T-helper 2 cell treated with Interferon-gamma antibody and Interleukin-4, amounts not matched to agents 5 μg/mL and 100 μg/mL, for 36 hours (primary cell): ENCODE results near the gene ARHGEF10L.

Experiments
- DNase-seq: peaks from one replicate; pipeline ENCODE4 v3.0.0; 2021; ENCODE audit warnings: low spot score
- H3K27ac Mint-ChIP-seq: one replicate; pipeline ENCODE4 v1.8.0; 2021; ENCODE audit warnings: mild to moderate bottlenecking, mixed read lengths
- H3K27me3 Mint-ChIP-seq: one replicate; pipeline ENCODE4 v1.8.0; 2021; ENCODE audit warnings: low read depth, mixed read lengths
- H3K36me3 Mint-ChIP-seq: one replicate; pipeline ENCODE4 v1.8.0; 2021; ENCODE audit warnings: low read depth, mixed read lengths
- H3K4me1 Mint-ChIP-seq: one replicate; pipeline ENCODE4 v1.8.0; 2021; ENCODE audit warnings: low read depth, mixed read lengths
- H3K4me3 Mint-ChIP-seq: one replicate; pipeline ENCODE4 v1.8.0; 2022; ENCODE audit warnings: mild to moderate bottlenecking, moderate library complexity, mixed read lengths
- H3K9me3 Mint-ChIP-seq: one replicate; pipeline ENCODE4 v1.8.0; 2021; ENCODE audit warnings: mixed read lengths

Gene ARHGEF10L

DNA sequence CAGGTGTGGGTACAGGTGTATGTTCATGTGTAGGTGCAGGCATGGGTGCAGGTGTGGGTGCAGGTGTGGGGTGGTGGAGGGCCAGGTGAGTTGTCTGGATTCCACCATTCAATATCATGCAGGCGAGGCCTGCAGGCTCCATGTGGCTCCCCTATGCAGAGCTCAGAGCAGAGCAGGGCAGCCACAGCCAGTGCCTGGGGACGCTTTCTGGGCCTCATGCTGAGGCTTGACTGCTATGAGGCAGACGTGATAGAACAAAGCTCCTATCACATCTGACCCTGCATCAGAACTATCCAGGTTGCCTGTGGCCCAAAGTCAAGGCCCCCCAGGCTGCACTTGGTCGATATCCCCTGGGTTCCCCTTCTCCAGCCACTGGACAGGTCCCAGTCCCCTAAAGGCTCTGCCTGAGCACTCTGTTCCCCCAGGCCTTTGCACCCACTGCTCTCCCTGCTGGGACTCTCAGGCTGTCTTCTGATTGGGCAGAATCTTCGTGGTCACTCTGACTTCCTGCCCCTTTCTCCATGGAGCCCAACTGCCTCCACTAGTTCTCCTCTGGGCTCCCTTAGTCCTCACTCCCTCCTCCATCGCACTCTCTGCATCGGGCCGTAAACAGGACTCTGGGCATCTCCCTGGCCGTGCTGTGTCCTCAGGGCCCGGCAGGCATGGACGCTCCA is 137.0 kb downstream of the ARHGEF10L start:
- Mint-ChIP-seq H3K36me3 (no peaks in the 10 kb centered on the region), H3K4me1 (no peaks in the 10 kb centered on the region)

DNA sequence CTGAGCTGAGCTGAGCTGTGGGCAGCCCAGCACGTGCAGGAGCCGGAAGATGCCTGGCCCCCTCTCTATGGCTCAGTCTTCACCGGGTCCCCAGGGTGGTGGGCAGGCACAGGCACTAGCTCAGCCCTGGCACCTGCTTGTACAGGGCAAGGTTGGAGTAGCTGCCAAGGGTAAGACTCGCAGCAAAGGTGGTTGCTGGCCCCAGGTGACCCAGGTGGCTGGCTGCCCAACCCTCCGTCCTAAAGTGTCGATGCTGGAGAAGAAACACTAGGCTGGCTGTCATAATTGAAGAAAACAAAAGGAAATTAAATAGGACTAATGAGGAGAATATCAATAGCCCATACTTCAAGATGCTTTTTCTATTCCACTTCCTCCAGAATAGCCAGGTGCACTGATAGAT is 138.5 kb downstream of the ARHGEF10L start:
- Mint-ChIP-seq H3K36me3 (no peaks in the 10 kb centered on the region), H3K27ac (no peak overlapping the region), H3K4me1 (no peaks in the 10 kb centered on the region), H3K9me3 (no peaks in the 10 kb centered on the region), H3K4me3 (no peak overlapping the region), H3K27me3 (no peaks in the 10 kb centered on the region)
- no peak for DNase-seq

More for the DNA sequence above, 137.0 kb downstream of the ARHGEF10L start:
- no peak for DNase-seq
- no peaks in the 10 kb centered on the region for H3K27me3 Mint-ChIP-seq
- H3K9me3 Mint-ChIP-seq, result no peaks in the 10 kb centered on the region
- no peak overlapping the region for H3K27ac Mint-ChIP-seq
- no peak overlapping the region for H3K4me3 Mint-ChIP-seq

DNA sequence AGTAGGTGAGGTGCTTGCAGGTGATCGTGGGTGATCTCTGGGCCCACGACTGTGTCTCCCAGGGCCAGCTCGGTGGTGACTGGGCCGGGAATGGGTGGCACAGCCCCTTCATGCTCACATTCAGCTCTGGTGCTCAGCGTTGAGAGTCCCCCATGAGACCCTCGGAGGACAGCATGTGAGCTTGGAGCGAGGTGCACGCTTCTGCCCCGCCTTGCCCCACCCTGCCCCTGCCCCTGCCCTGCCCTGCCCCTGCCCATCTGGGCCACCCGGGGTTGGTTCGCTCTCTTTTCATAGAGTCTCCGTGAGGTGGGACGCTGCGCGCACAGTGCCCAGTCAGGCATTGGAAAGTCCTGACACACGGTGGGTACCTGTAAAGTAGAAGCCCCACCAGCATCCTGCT is 140.4 kb downstream of the ARHGEF10L start:
- Mint-ChIP-seq H3K9me3 (no peaks in the 10 kb centered on the region), H3K36me3 (no peaks in the 10 kb centered on the region), H3K4me1 (no peaks in the 10 kb centered on the region), H3K27ac (no peak overlapping the region), H3K4me3 (no peak overlapping the region), H3K27me3 (no peaks in the 10 kb centered on the region)
- DNase-seq, result no peak

DNA sequence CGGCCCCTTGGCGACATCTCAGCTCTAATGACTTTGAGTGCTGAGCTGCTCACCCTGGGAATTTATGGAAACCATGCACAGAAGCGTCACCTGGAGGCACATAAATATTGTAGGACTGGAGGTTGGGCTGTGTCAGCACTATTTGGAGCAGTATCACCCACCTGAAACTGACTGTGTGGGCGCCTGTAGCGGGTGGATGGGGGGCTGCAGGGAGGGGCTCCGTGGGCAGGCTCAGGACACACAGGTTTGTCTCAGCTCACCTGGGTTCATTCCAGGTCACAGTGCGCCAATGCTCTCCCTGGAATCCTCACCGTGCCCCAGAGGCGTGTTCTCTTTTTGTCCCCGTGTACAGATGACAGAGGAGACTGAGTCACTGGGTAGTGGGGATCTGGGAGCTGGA is 140.8 kb downstream of the ARHGEF10L start:
- DNase-seq, result no peak
- no peaks in the 10 kb centered on the region for H3K4me1 Mint-ChIP-seq
- H3K27me3 Mint-ChIP-seq, result no peaks in the 10 kb centered on the region
- H3K27ac Mint-ChIP-seq, result no peak overlapping the region
- H3K4me3 Mint-ChIP-seq, result no peak overlapping the region
- H3K36me3 Mint-ChIP-seq, result no peaks in the 10 kb centered on the region
- no peaks in the 10 kb centered on the region for H3K9me3 Mint-ChIP-seq

DNA sequence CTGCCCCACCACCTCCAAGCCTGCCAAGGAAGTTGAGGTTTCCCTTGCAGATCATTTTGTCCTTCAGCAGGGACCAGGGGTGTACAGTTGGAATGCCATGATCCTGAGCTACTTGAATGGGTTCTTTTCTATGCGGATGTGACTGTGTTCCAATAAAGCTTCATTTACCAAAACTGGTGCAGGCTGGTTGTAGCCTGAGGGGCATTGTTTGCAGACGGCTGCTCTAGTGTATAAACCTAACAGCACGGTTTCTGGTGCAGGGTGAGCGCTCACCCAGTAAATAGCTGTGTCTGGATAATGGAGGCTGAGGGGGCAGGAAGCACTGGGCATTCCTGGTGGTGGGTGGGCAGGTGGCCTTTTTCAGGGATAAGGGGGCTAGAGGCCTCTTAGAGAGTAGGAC is 142.9 kb downstream of the ARHGEF10L start:
- Mint-ChIP-seq H3K4me1 (no peaks in the 10 kb centered on the region), H3K9me3 (no peaks in the 10 kb centered on the region), H3K36me3 (no peaks in the 10 kb centered on the region), H3K27ac (no peak overlapping the region), H3K27me3 (no peaks in the 10 kb centered on the region), H3K4me3 (no peak overlapping the region)
- DNase-seq, result no peak

DNA sequence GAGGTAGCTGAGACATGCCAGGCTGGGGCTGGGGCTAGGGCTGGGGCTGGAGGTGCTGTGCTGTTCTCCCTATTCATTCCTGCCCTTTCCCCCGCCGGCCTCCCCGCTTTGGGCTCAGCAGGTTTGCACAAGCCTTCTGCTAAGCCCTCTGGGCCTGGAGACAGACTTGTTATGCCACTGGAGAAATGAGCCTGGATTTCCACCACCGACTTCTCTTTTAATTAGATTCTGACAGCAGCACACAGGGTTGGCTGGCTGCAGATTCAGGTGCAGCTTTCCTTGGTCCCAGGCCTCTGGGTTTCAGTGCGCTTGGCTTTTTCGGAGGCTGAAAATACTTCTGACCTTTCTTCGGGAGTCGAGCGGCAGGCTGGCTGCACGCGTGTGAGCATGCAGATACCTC is 144.1 kb downstream of the ARHGEF10L start:
- no peaks in the 10 kb centered on the region for H3K36me3 Mint-ChIP-seq
- H3K27me3 Mint-ChIP-seq, result no peaks in the 10 kb centered on the region
- no peak overlapping the region for H3K27ac Mint-ChIP-seq
- no peak overlapping the region for H3K4me3 Mint-ChIP-seq
- DNase-seq, result no peak
- no peaks in the 10 kb centered on the region for H3K4me1 Mint-ChIP-seq
- no peaks in the 10 kb centered on the region for H3K9me3 Mint-ChIP-seq

DNA sequence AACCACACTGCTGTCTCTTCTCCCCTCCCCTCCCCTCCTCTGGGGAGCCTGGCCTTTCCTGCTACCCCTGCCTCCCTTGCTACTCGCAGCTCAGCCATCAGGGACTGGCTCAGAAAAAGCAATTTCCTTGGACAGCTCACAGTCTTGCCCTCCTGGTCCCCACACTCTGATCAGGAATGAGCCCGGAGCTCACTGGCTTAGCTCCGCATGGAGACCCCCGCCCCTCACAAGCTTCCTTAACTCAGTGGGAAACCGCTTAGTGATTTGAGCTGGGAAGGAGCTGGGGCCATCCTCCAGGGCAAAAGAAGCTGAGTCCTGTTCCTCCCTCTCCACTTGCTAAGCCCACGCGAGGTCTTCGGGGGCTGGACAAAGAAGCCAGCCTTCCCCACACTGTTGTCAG is 145.3 kb downstream of the ARHGEF10L start:
- H3K27me3 Mint-ChIP-seq, result no peaks in the 10 kb centered on the region
- no peaks in the 10 kb centered on the region for H3K4me1 Mint-ChIP-seq
- DNase-seq, result no peak
- H3K27ac Mint-ChIP-seq, result no peak overlapping the region
- no peak overlapping the region for H3K4me3 Mint-ChIP-seq
- no peaks in the 10 kb centered on the region for H3K36me3 Mint-ChIP-seq
- no peaks in the 10 kb centered on the region for H3K9me3 Mint-ChIP-seq

DNA sequence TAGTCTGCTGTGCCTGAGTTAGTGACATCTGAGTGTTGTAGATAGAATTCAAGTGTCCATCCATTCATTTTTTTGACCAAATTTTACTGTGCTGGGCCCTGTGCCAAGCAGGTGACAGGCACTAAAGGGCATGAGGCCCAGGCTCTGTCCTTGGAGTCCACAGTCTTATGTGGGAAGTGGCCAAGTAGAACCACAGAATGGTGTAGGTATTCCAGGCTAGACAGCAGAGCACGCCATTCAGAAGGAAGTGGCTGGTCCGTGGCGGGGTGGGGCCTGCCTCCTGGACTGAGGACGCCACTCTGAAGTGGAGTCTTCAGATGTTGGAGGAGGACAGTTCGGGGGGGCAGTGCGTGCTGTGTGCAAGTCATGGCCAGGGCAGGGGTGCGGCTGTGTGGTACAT is 146.8 kb downstream of the ARHGEF10L start:
- no peak for DNase-seq
- no peaks in the 10 kb centered on the region for H3K36me3 Mint-ChIP-seq
- H3K27me3 Mint-ChIP-seq, result no peaks in the 10 kb centered on the region
- no peak overlapping the region for H3K4me3 Mint-ChIP-seq
- H3K27ac Mint-ChIP-seq, result no peak overlapping the region
- no peaks in the 10 kb centered on the region for H3K9me3 Mint-ChIP-seq
- H3K4me1 Mint-ChIP-seq, result no peaks in the 10 kb centered on the region

DNA sequence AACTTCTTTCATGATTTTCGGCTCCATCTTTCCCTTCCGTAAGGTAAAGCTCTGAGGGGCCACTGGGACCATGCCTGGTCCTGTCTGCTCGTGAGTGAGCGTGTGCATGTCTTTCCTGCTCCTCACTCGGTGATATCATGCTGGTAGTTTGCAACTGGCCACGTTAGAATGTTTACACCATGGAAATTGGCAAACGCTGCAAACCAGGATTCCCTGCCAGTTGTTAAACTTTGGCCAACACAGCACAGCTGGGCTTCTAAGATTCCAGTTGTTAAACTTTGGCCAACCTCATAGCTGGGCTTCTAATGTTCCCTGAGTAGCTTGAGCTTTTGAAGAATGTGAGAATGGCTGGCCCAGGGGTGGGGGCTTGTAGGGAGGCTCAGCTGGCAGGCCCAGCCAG is 147.6 kb downstream of the ARHGEF10L start:
- H3K4me1 Mint-ChIP-seq, result no peaks in the 10 kb centered on the region
- no peak overlapping the region for H3K4me3 Mint-ChIP-seq
- no peaks in the 10 kb centered on the region for H3K27me3 Mint-ChIP-seq
- no peaks in the 10 kb centered on the region for H3K36me3 Mint-ChIP-seq
- no peak overlapping the region for H3K27ac Mint-ChIP-seq
- DNase-seq, result no peak
- H3K9me3 Mint-ChIP-seq, result no peaks in the 10 kb centered on the region

DNA sequence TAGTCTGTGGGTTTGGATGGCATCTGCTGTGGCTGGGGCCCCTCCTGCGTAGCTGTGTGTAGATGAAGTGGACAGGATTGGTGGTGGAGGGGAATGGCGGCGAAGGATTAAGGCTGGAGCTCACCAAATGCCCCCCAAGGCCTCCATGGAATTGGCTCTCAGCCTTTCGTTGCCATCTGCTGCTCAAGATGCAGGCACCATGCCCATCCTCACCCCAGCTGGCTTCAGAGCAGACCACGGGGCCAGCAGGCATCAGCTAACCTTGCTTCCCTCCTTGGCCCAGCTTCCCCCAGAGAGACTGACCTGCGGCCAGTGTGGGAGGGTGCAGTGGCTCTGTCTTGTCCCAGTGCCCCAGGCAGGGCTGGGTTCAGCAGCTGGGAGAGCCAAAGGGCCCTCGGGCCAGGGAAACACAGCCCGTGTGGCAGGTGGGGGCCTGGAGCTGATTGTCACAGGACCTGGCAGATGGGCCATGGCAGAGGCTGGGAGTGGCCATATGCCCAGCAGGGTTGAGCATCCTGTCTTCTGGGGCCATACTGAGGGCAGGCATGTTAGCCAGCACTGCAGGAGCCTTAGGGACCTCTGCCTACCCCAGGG is 148.8 kb downstream of the ARHGEF10L start:
- no peak for DNase-seq
- no peak overlapping the region for H3K27ac Mint-ChIP-seq
- H3K4me3 Mint-ChIP-seq, result no peak overlapping the region
- no peaks in the 10 kb centered on the region for H3K36me3 Mint-ChIP-seq
- H3K9me3 Mint-ChIP-seq, result no peaks in the 10 kb centered on the region
- H3K4me1 Mint-ChIP-seq, result no peaks in the 10 kb centered on the region
- H3K27me3 Mint-ChIP-seq, result no peaks in the 10 kb centered on the region

DNA sequence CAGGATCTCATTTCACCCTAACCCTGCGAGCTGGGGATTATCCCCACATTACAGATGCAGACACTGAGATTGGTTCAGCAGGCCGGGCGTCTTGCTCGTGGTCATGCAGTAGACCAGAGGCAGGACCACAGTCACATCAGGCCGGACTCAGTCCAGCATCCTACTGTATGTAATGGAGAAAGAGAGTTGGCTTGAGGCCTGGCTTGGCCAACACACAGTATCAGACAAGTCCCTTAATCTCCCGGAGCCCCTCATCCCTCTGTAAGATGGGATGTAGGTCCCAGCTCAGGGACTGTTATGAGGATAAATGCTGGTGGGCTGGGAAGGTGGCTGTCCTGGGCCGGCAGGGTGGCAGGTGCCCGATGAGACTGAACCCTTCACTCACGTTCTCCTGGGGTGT is 149.5 kb downstream of the ARHGEF10L start:
- Mint-ChIP-seq H3K4me3 (no peak overlapping the region), H3K4me1 (no peaks in the 10 kb centered on the region), H3K36me3 (no peaks in the 10 kb centered on the region), H3K27ac (no peak overlapping the region), H3K9me3 (no peaks in the 10 kb centered on the region), H3K27me3 (no peaks in the 10 kb centered on the region)
- DNase-seq, result no peak

DNA sequence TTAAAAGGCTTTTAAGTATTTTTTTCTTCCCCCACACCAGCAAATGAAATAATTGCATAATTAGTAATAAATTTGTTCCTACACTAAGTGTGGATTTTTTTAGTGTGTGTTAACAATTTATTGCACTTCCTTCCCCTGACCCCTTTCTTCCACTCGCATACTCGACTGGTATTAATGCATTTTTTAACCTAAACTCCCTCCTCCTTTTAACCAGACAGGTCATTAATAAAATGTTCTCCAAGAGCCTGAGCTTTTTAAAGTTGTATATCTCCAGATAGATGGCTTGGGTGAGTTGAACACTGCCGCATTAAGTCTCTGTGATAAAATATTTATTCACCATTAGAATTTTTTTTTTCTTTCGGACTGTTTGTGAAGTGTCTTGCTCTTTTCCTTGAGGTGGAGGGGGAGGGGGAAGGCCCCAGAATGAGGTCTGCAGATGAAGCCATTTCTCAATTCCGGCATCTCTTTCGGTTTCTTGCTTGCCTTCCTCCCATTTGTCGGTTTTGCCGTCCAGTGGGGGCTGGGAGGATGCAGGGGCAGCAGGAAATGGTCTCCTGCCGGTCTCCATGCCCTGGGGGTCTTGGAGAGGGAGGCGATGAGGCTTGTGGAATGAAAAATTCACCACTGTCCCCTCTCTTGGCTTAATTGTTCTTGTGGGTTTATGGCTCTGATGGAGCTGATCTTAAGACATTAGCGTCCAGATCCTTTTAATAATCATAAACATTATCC is 151.6 kb downstream of the ARHGEF10L start:
- Mint-ChIP-seq H3K4me1 (no peaks in the 10 kb centered on the region), H3K27me3 (no peaks in the 10 kb centered on the region), H3K27ac (no peak overlapping the region), H3K9me3 (no peaks in the 10 kb centered on the region), H3K4me3 (no peak overlapping the region), H3K36me3 (no peaks in the 10 kb centered on the region)
- DNase-seq, result no peak

DNA sequence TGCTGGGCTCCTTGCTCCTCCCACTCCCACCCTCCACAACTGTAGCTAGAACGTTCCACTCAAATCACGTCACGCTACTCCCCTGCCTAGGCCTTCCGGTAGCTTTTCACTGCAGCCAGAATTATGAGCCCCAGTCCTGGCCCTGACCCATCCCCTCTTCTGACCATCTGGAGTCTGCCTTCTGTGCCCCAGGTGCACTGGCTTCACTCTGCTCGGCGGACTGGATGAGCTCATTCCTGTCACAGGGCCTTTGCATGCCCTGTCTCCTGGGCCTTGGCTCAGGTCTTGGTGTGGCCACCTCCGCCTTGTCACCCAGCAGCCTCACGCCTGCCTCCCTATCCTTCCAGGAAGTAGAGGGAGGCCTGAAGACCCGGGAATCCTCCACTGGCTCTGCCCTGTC is 153.1 kb downstream of the ARHGEF10L start:
- Mint-ChIP-seq H3K36me3 (no peaks in the 10 kb centered on the region), H3K4me1 (no peaks in the 10 kb centered on the region), H3K27me3 (no peaks in the 10 kb centered on the region), H3K4me3 (no peak overlapping the region), H3K27ac (no peak overlapping the region), H3K9me3 (no peaks in the 10 kb centered on the region)
- no peak for DNase-seq

DNA sequence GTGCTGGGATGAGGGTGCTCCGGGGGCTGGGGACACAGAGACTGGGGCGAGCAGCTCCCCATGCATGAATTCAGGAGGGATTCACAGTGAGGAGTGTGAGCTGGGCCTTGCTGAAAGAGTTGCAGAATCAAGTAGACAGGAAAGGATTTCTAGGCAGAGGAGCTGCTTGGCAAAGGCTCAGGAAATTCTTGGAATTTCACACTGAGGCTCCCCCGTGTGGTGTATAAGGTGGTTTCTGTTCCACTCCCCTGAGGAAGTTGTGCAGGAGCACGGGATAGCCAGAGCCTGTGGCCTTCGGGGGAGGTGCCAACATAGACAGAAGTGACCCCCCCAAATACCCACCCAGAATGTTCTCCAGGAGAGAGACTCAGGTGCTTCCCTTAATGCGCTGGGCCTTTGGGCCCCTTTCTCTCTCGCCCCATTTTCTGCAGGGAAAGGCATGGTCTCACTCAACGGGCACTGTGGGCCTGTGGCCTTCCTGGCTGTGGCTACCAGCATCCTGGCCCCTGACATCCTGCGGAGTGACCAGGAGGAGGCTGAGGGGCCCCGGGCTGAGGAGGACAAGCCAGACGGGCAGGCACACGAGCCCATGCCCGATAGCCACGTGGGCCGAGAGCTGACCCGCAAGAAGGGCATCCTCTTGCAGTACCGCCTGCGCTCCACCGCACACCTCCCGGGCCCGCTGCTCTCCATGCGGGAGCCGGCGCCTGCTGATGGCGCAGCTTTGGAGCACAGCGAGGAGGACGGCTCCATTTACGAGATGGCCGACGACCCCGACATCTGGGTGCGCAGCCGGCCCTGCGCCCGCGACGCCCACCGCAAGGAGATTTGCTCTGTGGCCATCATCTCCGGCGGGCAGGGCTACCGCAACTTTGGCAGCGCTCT is 157.2 kb downstream of the ARHGEF10L start:
- Mint-ChIP-seq H3K27ac (no peak overlapping the region), H3K4me3 (no peak overlapping the region), H3K9me3 (no peaks in the 10 kb centered on the region), H3K36me3 (no peaks in the 10 kb centered on the region), H3K27me3 (no peaks in the 10 kb centered on the region), H3K4me1 (no peaks in the 10 kb centered on the region)
- DNase-seq, result no peak
